RWPE2 (cell line): ENCODE results near the gene CDR2L.

ENCODE experiments used
- ATAC-seq: fragments of 200-7000 bp; cut with Tn5 transposase; 3 replicates; pipeline ENCODE4 v1.9.1; 2021; ENCODE audit warnings: low read depth
- DNase-seq: peaks from one replicate; pipeline ENCODE4 v3.0.0-alpha.2; 2020; ENCODE audit warnings: low spot score
- H3K27ac ChIP-seq: fragments of 450-650 bp; 2 replicates; pipeline ENCODE4 v1.5.1; 2017; ENCODE audit warnings: mild to moderate bottlenecking; ENCODE audit not compliant: poor library complexity, severe bottlenecking
- H3K27me3 ChIP-seq: fragments of 250-450 bp; sonication (Bioruptor Pico); 2 replicates; pipeline ENCODE4 v1.5.1; 2021; ENCODE audit warnings: mild to moderate bottlenecking, moderate library complexity; ENCODE audit not compliant: insufficient read depth, poor library complexity, severe bottlenecking
- H3K36me3 ChIP-seq: fragments of 250-450 bp; sonication (Bioruptor Pico); 2 replicates; pipeline ENCODE4 v1.5.1; 2020; ENCODE audit warnings: low read depth, mild to moderate bottlenecking, moderate library complexity
- H3K4me1 ChIP-seq: fragments of 250-450 bp; sonication (Bioruptor Pico); 2 replicates; pipeline ENCODE4 v1.5.1; 2021; ENCODE audit warnings: mild to moderate bottlenecking, moderate library complexity; ENCODE audit not compliant: insufficient read depth, poor library complexity, severe bottlenecking
- H3K4me3 ChIP-seq: fragments of 250-450 bp; sonication (Bioruptor Pico); 2 replicates; pipeline ENCODE4 v1.5.1; 2021; ENCODE audit warnings: mild to moderate bottlenecking, moderate library complexity; ENCODE audit not compliant: severe bottlenecking
- H3K9me3 ChIP-seq: fragments of 250-450 bp; sonication (Bioruptor Pico); 2 replicates; pipeline ENCODE4 v1.5.1; 2021; ENCODE audit warnings: mild to moderate bottlenecking, moderate library complexity; ENCODE audit not compliant: severe bottlenecking
- CTCF ChIP-seq: fragments of 450-650 bp; IDR thresholded peaks from one replicate; pipeline ENCODE4 v1.5.1; 2017; ENCODE audit warnings: mild to moderate bottlenecking, moderate library complexity; ENCODE audit not compliant: poor library complexity, severe bottlenecking

The CDR2L gene

GRCh38 chr17:75046407-75047289 lies 59.2 kb downstream of the CDR2L start, which contains the start of the genes ATP5PD and KCTD2:
Gene ATP5PD, minus strand, starts transcription at chr17:75046969. Its CDS starts 4,319 bp downstream, at chr17:75042650.
Gene KCTD2, plus strand, starts transcription at chr17:75047225. Its CDS starts 26 bp downstream, at chr17:75047251.
- Histone ChIP-seq H3K4me1 (peaks cover 13% of the 10 kb centered on the region), H3K27me3 (no peaks in the 10 kb centered on the region), H3K9me3 (no peaks in the 10 kb centered on the region), H3K27ac (peak within 1 kb of the TSS; percentile 72), H3K36me3 (peaks cover 37% of the 10 kb centered on the region), H3K4me3 (peak within 1 kb of the TSS; percentile 93)
- TF ChIP-seq CTCF, result no peak
- DNase-seq, result peak; percentile 96
- ATAC-seq, result peak; percentile 95

- ATAC-seq (no peak), DNase-seq (no peak)
- Histone ChIP-seq H3K27ac (peak overlapping the region; percentile 72), H3K9me3 (no peaks in the 10 kb centered on the region), H3K4me1 (peaks cover 13% of the 10 kb centered on the region), H3K27me3 (no peaks in the 10 kb centered on the region), H3K36me3 (peaks cover 37% of the 10 kb centered on the region), H3K4me3 (peak overlapping the region; percentile 93)
- no peak for TF ChIP-seq CTCF
Observed at GRCh38 chr17:75047398-75048098, 60.1 kb downstream of the CDR2L start.

- peak overlapping the region; percentile 93 for H3K4me3 ChIP-seq
- H3K4me1 ChIP-seq, result peaks cover 13% of the 10 kb centered on the region
- H3K36me3 ChIP-seq, result peaks cover 43% of the 10 kb centered on the region
- H3K27me3 ChIP-seq, result no peaks in the 10 kb centered on the region
- H3K27ac ChIP-seq, result peak overlapping the region; percentile 72
- no peak for TF ChIP-seq CTCF
- ATAC-seq (no peak), DNase-seq (no peak)
- no peaks in the 10 kb centered on the region for H3K9me3 ChIP-seq
Observed at GRCh38 chr17:75048249-75048878, 60.9 kb downstream of the CDR2L start.

GRCh38 chr17:75049057-75049456 lies 61.6 kb downstream of the CDR2L start:
- Histone ChIP-seq H3K27ac (peak overlapping the region; percentile 72), H3K4me1 (peaks cover 13% of the 10 kb centered on the region), H3K36me3 (peaks cover 50% of the 10 kb centered on the region), H3K9me3 (no peaks in the 10 kb centered on the region), H3K27me3 (no peaks in the 10 kb centered on the region), H3K4me3 (no peak overlapping the region)
- no peak for DNase-seq
- no peak for ATAC-seq
- TF ChIP-seq CTCF, result no peak
